Measurements from ENCODE around the gene KIRREL3.

Gene KIRREL3

DNA sequence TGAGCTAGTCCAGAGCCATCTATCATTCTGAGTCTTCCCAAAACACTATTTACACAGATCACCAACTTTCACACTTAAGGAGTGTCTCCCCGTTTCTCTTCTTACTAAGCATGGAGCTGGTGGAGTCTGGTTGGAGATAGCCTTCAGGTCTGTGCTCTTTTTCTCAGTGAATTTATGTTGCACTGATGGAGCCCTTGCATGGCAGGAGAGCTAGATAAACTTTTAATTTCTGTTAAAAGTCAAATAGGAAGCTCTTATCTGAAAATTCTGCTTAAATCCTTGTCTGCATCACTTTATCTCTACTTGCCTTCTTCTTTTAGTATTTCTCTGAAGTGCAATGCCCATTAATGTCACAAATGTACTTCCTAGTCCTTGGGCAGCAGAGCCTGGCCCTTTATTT, 581.7 kb downstream of the KIRREL3 start:
- Histone ChIP-seq H3K27me3 (ENCODE audit: control insufficient read depth in 5 of 5, insufficient read depth in 4 of 5, low read length in 5 of 5) (no peaks in the 10 kb centered on the region), H3K4me1 (ENCODE audit: control insufficient read depth in 5 of 5, insufficient read depth in 5 of 5, low read length in 5 of 5) (peaks cover 15 to 41% (median 34%) of the 10 kb centered on the region in 5 donors), H3K4me3 (ENCODE audit: low read depth in 1 of 5, low read length in 5 of 5) (no peak overlapping the region), H3K9me3 (ENCODE audit: control insufficient read depth in 5 of 5, low read length in 5 of 5) (no peaks in the 10 kb centered on the region), H3K27ac (ENCODE audit: low read depth, low read length) (no peak overlapping the region), H3K9ac (ENCODE audit: low read length in 5 of 5) (no peak overlapping the region), H3K36me3 (ENCODE audit: control insufficient read depth in 5 of 5, insufficient read depth in 5 of 5, low read length in 5 of 5) (peaks cover 0 to 3% (median 1%) of the 10 kb centered on the region in 5 donors)

DNA sequence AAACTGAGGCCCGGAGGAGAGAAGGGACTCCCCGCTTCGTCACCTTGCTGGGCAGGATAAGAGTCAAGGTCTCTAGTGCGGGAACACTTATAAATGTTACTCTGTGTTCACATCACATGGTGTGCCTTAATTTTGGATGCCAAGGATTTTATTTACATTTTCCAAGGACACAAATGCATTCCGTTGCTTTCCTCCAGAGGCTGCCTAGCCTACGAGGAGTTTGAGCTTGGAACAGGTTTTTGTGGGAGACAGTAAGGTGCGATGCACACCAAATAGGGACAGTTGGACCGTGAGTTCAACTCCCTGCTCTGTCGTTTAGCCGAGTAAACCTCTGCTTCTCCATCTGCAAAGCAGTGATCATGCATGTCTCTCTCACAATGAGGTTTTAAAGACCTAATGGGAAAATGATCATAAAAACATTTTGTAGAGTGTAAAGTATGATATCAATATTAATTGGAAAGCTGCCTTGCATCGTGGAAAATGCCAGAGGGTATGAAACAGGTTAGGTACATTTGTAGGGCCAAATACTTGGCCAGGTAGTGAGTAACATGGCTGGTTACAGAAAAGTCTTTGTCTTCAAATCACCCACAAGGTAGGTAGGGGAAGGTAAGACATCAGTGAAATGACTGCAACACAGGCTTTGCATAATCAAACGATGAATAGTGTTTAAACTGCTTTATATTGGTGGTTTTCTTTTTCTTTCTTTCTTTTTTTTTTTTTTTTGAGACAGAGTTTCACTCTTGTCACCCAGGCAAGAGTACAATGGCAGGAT, 583.3 kb downstream of the KIRREL3 start:
- Histone ChIP-seq H3K27ac (ENCODE audit: low read depth, low read length) (peak overlapping the region; percentile 62), H3K36me3 (ENCODE audit: control insufficient read depth in 5 of 5, insufficient read depth in 5 of 5, low read length in 5 of 5) (peaks cover 0 to 17% (median 9%) of the 10 kb centered on the region in 5 donors), H3K9me3 (ENCODE audit: control insufficient read depth in 5 of 5, low read length in 5 of 5) (no peaks in the 10 kb centered on the region), H3K4me3 (ENCODE audit: low read depth in 1 of 5, low read length in 5 of 5) (peak overlapping the region in 4 of 5 donors; percentile 47 to 62 (median 52)), H3K27me3 (ENCODE audit: control insufficient read depth in 5 of 5, insufficient read depth in 4 of 5, low read length in 5 of 5) (no peaks in the 10 kb centered on the region), H3K4me1 (ENCODE audit: control insufficient read depth in 5 of 5, insufficient read depth in 5 of 5, low read length in 5 of 5) (peaks cover 15 to 41% (median 34%) of the 10 kb centered on the region in 5 donors), H3K9ac (ENCODE audit: low read length in 5 of 5) (peak overlapping the region in 2 of 5 donors; percentile 51 to 65)

DNA sequence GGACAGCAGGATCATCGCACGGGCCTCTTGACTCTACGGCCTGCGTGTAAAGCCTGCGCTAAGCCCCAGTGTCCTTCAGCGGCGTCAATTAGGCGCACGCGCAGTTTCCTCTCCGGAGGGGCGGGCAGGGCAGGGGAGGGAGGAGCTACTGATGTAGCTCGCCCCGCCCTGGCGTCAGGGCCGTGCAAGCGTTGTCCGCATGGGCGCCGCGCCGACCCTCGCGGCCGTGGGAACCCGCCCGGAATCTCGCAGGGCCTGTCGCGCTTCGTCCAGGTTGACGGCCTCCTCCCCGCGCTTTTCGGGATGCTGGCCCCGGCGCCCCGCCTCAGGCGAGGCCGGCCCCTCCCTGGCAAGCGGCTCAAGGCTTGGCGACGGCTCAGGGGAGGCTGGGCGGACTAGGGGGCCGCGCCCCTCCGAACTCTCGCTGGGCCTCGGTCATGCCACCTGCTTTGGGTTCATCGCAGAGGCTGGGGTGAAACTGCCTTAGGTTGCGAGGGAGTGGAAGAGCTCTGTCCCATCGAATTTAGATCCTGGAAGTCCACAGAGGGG, 584.0 kb downstream of the KIRREL3 start:
- Histone ChIP-seq H3K4me3 (ENCODE audit: low read depth in 1 of 5, low read length in 5 of 5) (peak overlapping the region; percentile 47 to 62 (median 50)), H3K36me3 (ENCODE audit: control insufficient read depth in 5 of 5, insufficient read depth in 5 of 5, low read length in 5 of 5) (peaks cover 0 to 17% (median 10%) of the 10 kb centered on the region in 5 donors), H3K4me1 (ENCODE audit: control insufficient read depth in 5 of 5, insufficient read depth in 5 of 5, low read length in 5 of 5) (peaks cover 15 to 41% (median 34%) of the 10 kb centered on the region in 5 donors), H3K27me3 (ENCODE audit: control insufficient read depth in 5 of 5, insufficient read depth in 4 of 5, low read length in 5 of 5) (no peaks in the 10 kb centered on the region), H3K27ac (ENCODE audit: low read depth, low read length) (peak overlapping the region; percentile 62), H3K9ac (ENCODE audit: low read length in 5 of 5) (peak overlapping the region in 4 of 5 donors; percentile 51 to 65 (median 60)), H3K9me3 (ENCODE audit: control insufficient read depth in 5 of 5, low read length in 5 of 5) (no peaks in the 10 kb centered on the region)

DNA sequence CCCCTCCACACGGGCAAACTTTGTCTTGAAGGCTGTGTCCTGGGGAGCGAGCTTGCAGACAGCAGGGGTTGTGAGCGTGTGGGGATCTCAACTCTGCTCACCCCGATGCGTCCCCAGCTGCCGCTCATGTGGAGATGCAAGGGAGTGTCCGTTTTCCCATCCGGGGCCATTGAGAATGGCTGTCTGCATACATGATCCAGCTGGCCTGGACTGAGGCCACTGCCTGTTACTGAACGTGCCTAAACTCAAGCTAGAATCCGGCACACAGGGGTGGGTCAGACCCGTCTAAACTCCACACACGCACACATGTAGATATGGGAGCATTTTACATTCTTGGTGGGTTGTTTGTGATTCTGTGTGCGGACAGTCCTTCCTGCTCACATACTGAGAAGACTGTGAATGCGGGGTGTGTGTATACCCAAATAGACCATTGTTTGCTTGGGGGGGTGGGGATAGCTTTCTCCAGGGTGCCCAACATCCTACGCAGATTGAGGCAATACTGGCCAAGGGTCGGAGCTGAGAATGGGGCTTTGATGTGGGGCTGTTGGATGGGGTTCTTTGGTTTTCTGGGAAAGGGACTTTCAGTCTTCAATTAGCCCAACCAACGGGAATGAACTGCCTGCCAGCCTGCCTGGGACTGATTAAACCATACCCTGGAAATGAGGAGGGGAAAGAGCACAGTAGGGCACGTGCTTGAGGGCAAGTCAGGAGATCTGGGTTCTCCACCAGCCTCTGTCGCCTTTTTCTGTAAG, 584.7 kb downstream of the KIRREL3 start:
- H3K9me3 ChIP-seq (ENCODE audit: control insufficient read depth in 5 of 5, low read length in 5 of 5), result no peaks in the 10 kb centered on the region
- no peaks in the 10 kb centered on the region for H3K27me3 ChIP-seq (ENCODE audit: control insufficient read depth in 5 of 5, insufficient read depth in 4 of 5, low read length in 5 of 5)
- peaks cover 0 to 17% (median 10%) of the 10 kb centered on the region in 5 donors for H3K36me3 ChIP-seq (ENCODE audit: control insufficient read depth in 5 of 5, insufficient read depth in 5 of 5, low read length in 5 of 5)
- peak overlapping the region; percentile 62 for H3K27ac ChIP-seq (ENCODE audit: low read depth, low read length)
- peak overlapping the region; percentile 47 to 62 (median 50) for H3K4me3 ChIP-seq (ENCODE audit: low read depth in 1 of 5, low read length in 5 of 5)
- H3K9ac ChIP-seq (ENCODE audit: low read length in 5 of 5), result peak overlapping the region in 4 of 5 donors; percentile 25 to 65 (median 60)
- H3K4me1 ChIP-seq (ENCODE audit: control insufficient read depth in 5 of 5, insufficient read depth in 5 of 5, low read length in 5 of 5), result peaks cover 15 to 42% (median 34%) of the 10 kb centered on the region in 5 donors

DNA sequence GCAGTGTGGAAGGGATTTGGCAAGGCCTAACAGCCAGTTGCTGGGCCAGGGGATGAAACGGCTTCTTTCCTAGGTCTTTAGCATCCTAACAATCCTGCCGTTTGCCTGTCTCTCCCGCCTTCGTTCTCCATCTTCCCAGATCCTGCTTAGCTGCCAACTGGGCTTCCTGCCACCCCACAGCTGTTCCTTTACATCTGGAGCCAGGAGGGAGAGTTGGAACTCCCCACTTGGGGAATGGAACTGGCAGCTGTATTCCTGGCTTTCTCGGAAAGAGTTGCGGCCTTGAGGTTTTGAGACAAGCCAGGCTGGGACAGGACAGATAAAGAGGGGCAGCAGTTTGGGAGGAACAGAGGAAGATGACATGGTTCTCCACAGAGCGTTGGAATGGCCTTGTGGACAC, 585.4 kb downstream of the KIRREL3 start:
- Histone ChIP-seq H3K36me3 (ENCODE audit: control insufficient read depth in 5 of 5, insufficient read depth in 5 of 5, low read length in 5 of 5) (peaks cover 0 to 18% (median 10%) of the 10 kb centered on the region in 5 donors), H3K27me3 (ENCODE audit: control insufficient read depth in 5 of 5, insufficient read depth in 4 of 5, low read length in 5 of 5) (no peaks in the 10 kb centered on the region), H3K4me3 (ENCODE audit: low read depth in 1 of 5, low read length in 5 of 5) (peak overlapping the region in 1 of 5 donors; percentile 22), H3K27ac (ENCODE audit: low read depth, low read length) (peak overlapping the region; percentile 62), H3K4me1 (ENCODE audit: control insufficient read depth in 5 of 5, insufficient read depth in 5 of 5, low read length in 5 of 5) (peaks cover 15 to 49% (median 41%) of the 10 kb centered on the region in 5 donors), H3K9ac (ENCODE audit: low read length in 5 of 5) (peak overlapping the region in 2 of 5 donors; percentile 25 to 65), H3K9me3 (ENCODE audit: control insufficient read depth in 5 of 5, low read length in 5 of 5) (no peaks in the 10 kb centered on the region)

DNA sequence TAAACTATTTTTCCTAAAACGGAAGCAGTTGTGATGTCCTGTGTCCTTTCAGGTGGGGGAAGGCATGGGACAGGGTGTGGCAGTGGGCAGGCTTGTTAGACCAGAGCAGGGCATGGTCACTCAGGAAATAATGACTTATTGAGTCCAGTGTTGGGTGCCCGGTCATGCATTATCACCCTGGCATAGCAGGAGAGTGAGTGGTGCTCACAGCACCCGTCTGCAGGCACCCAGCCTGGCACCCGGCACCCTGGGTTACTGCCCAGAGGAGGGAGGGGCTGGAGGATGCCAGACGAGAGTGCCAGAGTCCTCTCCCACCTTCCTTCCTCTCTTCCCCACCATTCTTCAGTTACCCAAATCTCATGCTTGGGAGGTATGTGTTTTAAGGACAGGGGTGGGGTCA, 586.0 kb downstream of the KIRREL3 start:
- H3K4me1 ChIP-seq (ENCODE audit: control insufficient read depth in 5 of 5, insufficient read depth in 5 of 5, low read length in 5 of 5), result peaks cover 15 to 50% (median 41%) of the 10 kb centered on the region in 5 donors
- no peaks in the 10 kb centered on the region for H3K9me3 ChIP-seq (ENCODE audit: control insufficient read depth in 5 of 5, low read length in 5 of 5)
- H3K36me3 ChIP-seq (ENCODE audit: control insufficient read depth in 5 of 5, insufficient read depth in 5 of 5, low read length in 5 of 5), result peaks cover 0 to 21% (median 14%) of the 10 kb centered on the region in 5 donors
- no peaks in the 10 kb centered on the region for H3K27me3 ChIP-seq (ENCODE audit: control insufficient read depth in 5 of 5, insufficient read depth in 4 of 5, low read length in 5 of 5)
- no peak overlapping the region for H3K4me3 ChIP-seq (ENCODE audit: low read depth in 1 of 5, low read length in 5 of 5)
- H3K9ac ChIP-seq (ENCODE audit: low read length in 5 of 5), result no peak overlapping the region
- no peak overlapping the region for H3K27ac ChIP-seq (ENCODE audit: low read depth, low read length)

DNA sequence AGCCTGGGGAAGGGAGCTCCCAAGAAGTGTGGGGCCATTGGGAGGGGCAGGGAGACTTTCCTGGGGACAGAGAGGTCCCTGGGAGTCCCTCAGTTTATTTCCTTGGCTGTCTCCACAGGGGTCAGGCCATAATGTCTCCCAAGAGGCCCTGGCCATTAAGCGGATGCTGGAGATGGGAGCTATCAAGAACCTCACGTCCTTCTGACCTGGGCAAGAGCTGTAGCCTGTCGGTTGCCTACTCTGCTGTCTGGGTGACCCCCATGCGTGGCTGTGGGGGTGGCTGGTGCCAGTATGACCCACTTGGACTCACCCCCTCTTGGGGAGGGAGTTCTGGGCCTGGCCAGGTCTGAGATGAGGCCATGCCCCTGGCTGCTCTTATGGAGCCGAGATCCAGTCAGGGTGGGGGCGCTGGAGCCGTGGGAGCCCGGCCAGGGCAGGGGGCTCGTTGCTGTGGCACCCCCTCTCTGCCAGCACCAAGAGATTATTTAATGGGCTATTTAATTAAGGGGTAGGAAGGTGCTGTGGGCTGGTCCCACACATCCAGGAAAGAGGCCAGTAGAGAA, 586.6 kb downstream of the KIRREL3 start:
- no peak overlapping the region for H3K9ac ChIP-seq (ENCODE audit: low read length in 5 of 5)
- peaks cover 0 to 28% (median 21%) of the 10 kb centered on the region in 5 donors for H3K36me3 ChIP-seq (ENCODE audit: control insufficient read depth in 5 of 5, insufficient read depth in 5 of 5, low read length in 5 of 5)
- no peak overlapping the region for H3K4me3 ChIP-seq (ENCODE audit: low read depth in 1 of 5, low read length in 5 of 5)
- H3K27me3 ChIP-seq (ENCODE audit: control insufficient read depth in 5 of 5, insufficient read depth in 4 of 5, low read length in 5 of 5), result no peaks in the 10 kb centered on the region
- H3K27ac ChIP-seq (ENCODE audit: low read depth, low read length), result no peak overlapping the region
- no peaks in the 10 kb centered on the region for H3K9me3 ChIP-seq (ENCODE audit: control insufficient read depth in 5 of 5, low read length in 5 of 5)
- H3K4me1 ChIP-seq (ENCODE audit: control insufficient read depth in 5 of 5, insufficient read depth in 5 of 5, low read length in 5 of 5), result peaks cover 15 to 48% (median 40%) of the 10 kb centered on the region in 5 donors

DNA sequence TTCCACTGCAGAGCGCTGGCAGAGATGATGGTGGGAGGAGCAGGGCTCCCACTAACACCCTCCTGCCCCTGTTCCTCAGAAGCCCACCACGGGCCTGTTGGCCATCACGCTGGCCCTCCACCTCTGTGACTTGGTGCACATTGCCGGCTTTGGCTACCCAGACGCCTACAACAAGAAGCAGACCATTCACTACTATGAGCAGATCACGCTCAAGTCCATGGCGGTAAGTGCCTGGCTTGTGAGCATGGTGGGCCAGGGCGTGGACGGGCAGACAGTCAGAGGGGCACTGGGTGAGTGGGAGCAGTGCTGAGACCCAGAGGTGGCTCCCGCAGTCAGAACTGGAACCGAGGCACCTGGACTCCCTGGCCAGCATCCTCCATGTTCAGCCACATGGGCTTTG, 587.1 kb downstream of the KIRREL3 start:
- Histone ChIP-seq H3K27ac (ENCODE audit: low read depth, low read length) (no peak overlapping the region), H3K9me3 (ENCODE audit: control insufficient read depth in 5 of 5, low read length in 5 of 5) (no peaks in the 10 kb centered on the region), H3K27me3 (ENCODE audit: control insufficient read depth in 5 of 5, insufficient read depth in 4 of 5, low read length in 5 of 5) (no peaks in the 10 kb centered on the region), H3K4me1 (ENCODE audit: control insufficient read depth in 5 of 5, insufficient read depth in 5 of 5, low read length in 5 of 5) (peaks cover 12 to 43% (median 39%) of the 10 kb centered on the region in 5 donors), H3K4me3 (ENCODE audit: low read depth in 1 of 5, low read length in 5 of 5) (no peak overlapping the region), H3K9ac (ENCODE audit: low read length in 5 of 5) (no peak overlapping the region), H3K36me3 (ENCODE audit: control insufficient read depth in 5 of 5, insufficient read depth in 5 of 5, low read length in 5 of 5) (peaks cover 0 to 33% (median 26%) of the 10 kb centered on the region in 5 donors)

DNA sequence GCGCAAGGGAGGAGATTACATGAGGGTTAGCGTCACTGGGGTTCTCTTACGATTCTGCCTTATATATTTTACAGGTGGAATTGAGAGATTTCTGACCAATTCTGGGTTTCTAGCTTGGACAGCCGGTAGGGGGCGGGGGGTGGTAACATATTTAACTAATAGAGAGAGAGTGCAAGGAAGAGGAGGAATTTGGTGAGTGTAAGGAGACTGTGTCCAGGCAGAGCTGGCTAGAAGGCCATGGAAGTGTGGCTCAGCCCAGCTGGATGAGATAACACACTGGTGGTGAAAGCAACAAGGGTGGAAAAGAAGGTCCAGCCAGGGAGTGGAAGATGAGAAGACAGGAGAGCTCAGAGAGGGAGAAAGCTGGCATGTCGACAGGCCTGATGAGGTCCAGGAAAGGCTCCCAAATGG, 588.6 kb downstream of the KIRREL3 start:
- H3K4me1 ChIP-seq (ENCODE audit: control insufficient read depth in 5 of 5, insufficient read depth in 5 of 5, low read length in 5 of 5), result peaks cover 12 to 38% (median 36%) of the 10 kb centered on the region in 5 donors

More for the DNA sequence above, 588.6 kb downstream of the KIRREL3 start:
- H3K9me3 ChIP-seq (ENCODE audit: control insufficient read depth in 5 of 5, low read length in 5 of 5), result no peaks in the 10 kb centered on the region
- H3K9ac ChIP-seq (ENCODE audit: low read length in 5 of 5), result no peak overlapping the region
- no peak overlapping the region for H3K27ac ChIP-seq (ENCODE audit: low read depth, low read length)
- no peaks in the 10 kb centered on the region for H3K27me3 ChIP-seq (ENCODE audit: control insufficient read depth in 5 of 5, insufficient read depth in 4 of 5, low read length in 5 of 5)
- H3K4me3 ChIP-seq (ENCODE audit: low read depth in 1 of 5, low read length in 5 of 5), result no peak overlapping the region
- H3K36me3 ChIP-seq (ENCODE audit: control insufficient read depth in 5 of 5, insufficient read depth in 5 of 5, low read length in 5 of 5), result peaks cover 0 to 46% (median 40%) of the 10 kb centered on the region in 5 donors

Measured in subcutaneous abdominal adipose tissue (tissue), 5 donors.